Left renal cortex interstitium (tissue), 4 donors: ENCODE measurements around the gene ITGAX. TPM values are rescaled to one million over a fixed set of nuclear protein-coding genes. Genes with fewer than 3 reads are reported as not detected.

Experiments
- DNase-seq, 4 donors: peaks; one replicate each; pipeline ENCODE4 v3.0.0-alpha.2; 2013; ENCODE audit warnings: low read depth in 4 of 4, low spot score in 2 of 4, missing footprints in 1 of 4
- polyA plus RNA-seq, 4 donors: library from polyadenylated mRNA; unstranded; fragments of 120-200 nt; gene quantifications; one replicate each; pipeline ENCODE4 v1.2.1, GENCODE V29; 2013; ENCODE audit not compliant: insufficient read length in 4 of 4

Gene ITGAX
- polyA plus RNA-seq, 4 donors, result 0.30 to 1.3 (median 0.55) TPM

- no peak for DNase-seq
These were observed 16.9 kb downstream of the ITGAX start for GRCh38 chr16:31371619-31372484.

DNA sequence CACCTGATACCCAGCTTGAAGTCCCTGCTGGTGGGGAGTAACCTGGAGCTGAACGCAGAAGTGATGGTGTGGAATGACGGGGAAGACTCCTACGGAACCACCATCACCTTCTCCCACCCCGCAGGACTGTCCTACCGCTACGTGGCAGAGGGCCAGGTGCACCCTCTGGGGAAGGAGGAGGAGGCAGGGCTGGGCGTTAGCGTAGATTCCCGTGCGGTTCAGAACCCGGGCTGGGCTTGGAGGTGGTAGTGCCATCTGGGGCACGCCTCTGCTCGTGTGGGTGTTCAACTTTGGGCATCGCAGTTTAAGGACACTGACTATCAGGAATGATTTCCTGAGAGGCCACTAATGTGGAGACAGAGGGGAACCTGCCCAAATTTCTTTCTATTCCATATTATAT, 18.3 kb downstream of the ITGAX start:
- DNase-seq, result no peak

DNA sequence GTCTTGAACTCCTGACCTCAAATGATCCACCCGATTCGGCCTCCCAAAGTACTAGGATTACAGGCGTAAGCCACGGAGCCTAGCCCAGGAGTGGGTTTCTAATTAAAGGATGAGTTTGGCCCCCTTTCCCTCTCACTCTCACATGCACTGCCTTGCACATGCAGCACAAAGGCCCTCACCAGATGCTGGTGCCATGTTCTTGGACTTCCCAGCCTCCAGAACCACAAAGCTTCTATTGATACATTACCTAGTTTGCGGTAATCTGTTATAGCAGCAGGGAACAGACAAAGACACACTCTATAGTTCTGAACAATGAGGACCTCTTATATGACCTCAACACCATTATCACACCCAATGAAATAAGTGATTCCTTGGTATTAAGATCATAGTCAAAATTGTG, 20.3 kb downstream of the ITGAX start:
- DNase-seq, result no peak

- no peak for DNase-seq
These were observed 21.7 kb downstream of the ITGAX start for GRCh38 chr16:31376705-31377104.

DNA sequence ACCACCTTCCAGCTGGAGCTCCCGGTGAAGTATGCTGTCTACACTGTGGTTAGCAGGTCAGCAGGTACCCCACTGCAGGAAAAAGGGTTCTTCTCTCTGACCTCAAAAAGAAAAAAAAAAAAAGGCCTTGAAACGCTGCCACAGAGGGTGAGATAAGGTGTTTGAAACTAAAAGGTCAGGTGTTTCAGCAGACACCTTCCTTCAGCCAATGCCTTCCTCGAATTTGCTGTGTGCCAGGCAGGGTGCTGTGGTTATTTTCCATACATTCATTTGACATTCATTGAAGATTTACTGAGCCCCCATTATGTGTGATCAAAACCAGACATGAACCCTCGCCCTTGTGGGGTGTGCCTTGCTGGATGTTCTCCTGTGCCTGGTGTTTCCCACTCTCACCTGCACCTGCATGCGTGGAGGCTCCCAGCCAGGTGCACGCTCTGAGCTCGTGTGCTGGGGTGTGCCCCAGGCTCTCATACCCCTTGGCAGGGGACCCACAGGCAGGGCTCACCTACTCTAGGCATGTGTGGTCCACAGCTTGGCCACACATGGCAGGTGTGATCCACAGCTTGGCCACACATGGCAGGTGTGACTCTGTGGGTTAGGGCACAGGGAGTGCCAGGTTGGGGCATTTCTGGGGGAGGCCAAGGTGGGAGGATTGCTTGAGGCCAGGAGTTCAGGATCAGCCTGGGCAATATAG, 22.4 kb downstream of the ITGAX start:
- no peak for DNase-seq

DNA sequence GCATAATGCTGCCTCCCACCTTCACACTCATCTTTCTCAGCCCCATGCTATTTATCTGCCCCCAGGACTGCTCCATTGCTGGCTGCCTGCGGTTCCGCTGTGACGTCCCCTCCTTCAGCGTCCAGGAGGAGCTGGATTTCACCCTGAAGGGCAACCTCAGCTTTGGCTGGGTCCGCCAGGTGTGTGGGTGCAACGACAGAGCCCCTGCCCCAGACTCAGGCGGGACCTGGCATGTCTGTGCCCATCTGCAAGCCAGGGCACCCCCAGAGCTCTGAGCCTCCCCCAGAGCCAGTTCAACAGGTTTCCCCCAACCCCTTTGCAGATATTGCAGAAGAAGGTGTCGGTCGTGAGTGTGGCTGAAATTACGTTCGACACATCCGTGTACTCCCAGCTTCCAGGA, 25.2 kb downstream of the ITGAX start:
- no peak for DNase-seq

- DNase-seq, result no peak
These were observed 27.6 kb downstream of the ITGAX start for GRCh38 chr16:31382485-31383161.

GRCh38 chr16:31385680-31386079, 30.7 kb downstream of the ITGAX start:
- DNase-seq, result no peak

DNA sequence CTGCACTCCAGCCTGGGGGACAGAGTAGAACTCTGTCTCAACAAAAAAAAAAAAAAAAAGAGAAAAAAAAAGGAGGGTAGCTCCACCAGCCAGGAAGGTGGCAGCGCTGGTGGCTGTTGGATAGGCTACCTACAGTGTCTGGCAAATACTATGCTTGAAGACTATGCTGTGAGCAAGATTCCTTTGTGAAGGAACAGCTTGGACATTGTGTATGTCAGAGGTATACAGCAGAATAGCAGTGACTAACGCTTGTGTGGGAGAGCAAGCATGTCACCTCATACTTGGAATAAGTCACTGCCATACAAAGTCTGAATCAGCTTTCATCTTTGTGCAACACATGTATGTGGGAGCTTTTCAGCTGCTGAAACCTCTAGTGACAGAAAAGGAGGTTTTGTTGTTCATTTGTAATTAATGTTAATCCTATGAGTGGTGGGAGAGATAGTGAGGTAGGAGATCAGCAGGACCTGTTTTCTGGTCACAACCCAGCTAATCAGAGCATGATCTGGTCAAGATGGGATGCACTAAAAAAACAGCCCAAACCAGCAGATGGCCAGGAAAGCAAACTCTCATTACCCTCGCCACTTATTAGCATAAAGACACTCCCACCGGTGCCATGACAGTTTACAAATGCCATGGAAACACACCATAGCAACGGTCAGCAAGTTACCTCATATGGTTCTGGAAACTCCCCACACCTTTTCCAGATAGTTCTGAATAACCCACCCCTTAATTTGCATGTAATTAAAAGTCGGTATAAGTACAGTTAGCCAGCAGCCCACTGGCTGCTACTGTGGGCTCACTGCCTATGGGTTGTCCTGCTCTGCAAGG, 31.4 kb downstream of the ITGAX start:
- DNase-seq, result no peak

DNA sequence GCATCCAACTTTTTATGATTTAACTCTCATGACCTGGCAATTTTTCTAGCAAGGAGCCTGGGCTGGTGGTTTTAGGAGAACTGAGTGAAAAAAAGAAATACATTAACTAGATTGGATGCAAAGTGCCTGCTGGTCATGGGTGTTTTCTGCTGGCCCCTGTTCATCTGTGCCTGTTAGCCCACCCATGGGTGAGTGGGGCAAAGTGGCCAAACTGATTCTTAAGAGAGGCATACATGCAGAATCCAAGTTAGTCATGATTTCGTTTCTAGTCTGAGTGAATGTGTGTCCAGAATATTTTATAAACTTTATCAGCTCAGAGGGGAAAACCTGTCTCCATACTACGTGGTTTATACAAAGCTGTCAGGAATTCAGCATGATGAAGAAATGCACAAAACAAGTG, 33.6 kb downstream of the ITGAX start:
- no peak for DNase-seq

DNA sequence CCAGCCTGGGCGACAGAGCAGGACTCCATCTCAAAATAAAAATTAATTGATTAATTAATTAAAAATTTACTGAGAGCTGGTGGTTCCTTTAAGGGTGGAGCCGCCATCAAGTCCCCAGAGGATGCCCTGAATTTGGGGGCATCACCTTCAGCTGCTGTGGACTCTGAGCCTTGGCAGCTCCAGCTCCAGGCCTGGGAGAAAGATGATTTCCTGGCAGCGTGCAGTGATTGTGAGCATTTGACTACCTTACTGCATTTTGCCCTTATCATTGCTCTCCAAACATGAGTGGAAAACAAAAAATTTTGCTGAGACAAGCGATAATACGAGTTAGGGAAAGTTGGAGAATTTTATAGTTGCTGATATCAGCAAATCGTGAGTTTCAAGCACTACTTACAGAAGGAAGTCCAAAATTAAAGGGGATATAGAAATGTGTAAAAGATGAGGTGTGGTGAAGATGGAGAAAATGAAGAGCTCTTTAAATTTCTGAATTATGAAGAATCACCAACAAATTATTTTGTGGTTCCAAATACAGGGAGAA, 35.6 kb downstream of the ITGAX start:
- no peak for DNase-seq

- DNase-seq, result no peak
These were observed 38.1 kb downstream of the ITGAX start, which contains the start of gene ITGAD for GRCh38 chr16:31393056-31393455. Gene ITGAD, plus strand, starts transcription at chr16:31393335. Its CDS starts 26 bp downstream, at chr16:31393361.

DNA sequence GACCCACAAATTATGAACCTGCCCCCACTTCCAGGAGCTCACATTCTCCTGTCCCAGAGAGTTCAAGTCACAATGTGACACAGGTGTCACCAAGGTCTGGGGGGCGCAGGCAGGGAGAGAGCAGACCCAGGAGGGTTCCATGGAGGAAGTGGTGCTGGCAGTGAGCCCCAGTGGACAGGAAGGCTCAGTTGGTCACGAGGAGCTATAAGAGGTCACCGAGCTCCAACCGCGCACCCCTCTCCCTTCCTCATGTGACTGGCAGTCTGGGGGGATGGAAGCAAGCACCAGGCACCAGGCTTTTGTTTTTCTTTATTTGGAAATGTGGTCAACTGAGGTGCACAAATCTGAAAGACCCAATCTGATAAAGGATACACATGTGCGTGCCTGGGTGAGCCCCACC, 40.7 kb downstream of the ITGAX start:
- DNase-seq, result no peak

- no peak for DNase-seq
These were observed 42.2 kb downstream of the ITGAX start for GRCh38 chr16:31397096-31397660.

GRCh38 chr16:31397701-31398100, 42.7 kb downstream of the ITGAX start:
- no peak for DNase-seq

DNA sequence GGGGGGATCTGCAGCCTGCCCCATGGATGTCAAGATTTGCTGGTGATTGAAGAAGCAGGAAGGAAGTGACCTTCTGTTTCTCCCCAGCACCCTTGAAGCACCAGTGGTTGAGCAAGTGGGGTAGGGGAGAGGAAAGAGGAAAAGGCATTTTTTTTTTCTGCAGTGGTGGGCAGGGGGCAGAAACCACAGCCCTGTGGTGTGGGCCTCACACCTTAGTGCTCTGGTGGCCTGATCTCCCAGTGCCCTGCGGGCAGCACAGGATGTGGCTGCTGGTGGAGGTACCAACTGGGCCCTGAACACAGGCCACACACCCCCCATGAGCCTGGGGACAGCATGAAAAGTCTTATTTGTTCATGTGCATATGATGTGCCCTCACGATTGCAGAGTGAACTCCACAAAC, 45.2 kb downstream of the ITGAX start:
- DNase-seq, result no peak

- DNase-seq, result no peak
These were observed 46.5 kb downstream of the ITGAX start for GRCh38 chr16:31401436-31401835.

DNA sequence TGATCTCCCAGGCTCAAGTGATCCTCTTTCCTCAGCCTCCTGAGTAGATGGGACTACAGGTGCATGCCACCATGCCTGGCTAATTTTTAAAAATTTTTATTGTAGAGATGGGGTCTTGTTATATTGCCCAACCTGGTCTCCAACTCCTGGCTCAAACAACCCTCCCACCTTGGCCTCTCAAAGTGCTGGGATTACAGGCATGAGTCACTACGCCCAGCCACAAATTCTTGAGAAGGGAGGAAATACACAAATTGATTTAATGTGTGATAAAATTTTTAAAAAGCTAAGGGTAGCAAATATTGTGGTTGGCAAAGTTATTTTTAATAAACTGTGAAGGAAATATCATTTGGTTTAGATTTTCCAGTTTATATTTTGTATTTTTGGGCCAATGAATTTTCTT, 47.7 kb downstream of the ITGAX start:
- DNase-seq, result no peak

DNA sequence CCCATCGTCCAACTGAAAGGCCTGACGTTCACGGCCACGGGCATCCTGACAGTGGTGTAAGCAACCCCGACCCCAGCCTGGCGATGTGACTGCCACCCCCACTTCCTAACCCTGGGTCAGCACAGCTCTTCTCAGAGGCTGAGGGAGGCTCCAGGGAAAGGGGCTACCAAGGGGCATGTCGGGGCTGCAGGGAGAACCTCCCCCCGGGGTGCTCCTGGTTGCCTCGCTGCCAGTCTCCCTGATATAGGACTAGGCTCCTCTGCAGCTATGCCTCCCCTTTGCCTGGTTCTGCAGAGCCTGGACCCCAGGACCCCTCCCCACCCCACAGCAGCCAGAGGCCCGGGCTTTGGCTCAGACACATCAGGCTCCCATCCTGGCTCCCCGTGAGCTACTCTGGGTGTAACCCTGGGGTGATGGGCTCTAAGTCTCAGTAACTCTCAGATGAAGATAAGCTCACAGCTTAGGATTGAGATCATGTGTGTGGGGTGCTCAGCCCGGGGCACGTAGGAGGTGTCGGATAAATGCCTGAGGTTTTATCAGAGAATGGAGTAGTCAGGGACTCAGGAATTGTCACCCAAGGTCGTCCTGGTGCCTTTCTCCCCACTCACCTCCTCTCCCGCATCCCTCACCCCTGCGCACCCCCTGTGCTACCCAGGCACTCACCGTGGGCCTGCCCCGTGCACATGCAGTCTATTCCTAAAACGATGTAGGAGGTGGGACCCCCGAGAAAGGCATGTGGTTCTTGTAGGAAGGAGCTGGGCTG, 48.8 kb downstream of the ITGAX start:
- DNase-seq, result no peak
